GM23338 (cell line): ENCODE data around the gene PP2D1.

ENCODE experiments used
- CREB1 ChIP-seq: fragments of 250-450 bp; sonication (Bioruptor Pico); IDR thresholded peaks from 2 replicates; pipeline ENCODE4 v1.5.0; 2020; ENCODE audit warnings: low read depth, mild to moderate bottlenecking, moderate library complexity
- ETS1 ChIP-seq: IDR thresholded peaks from 2 replicates; pipeline ENCODE4 v1.6.1; 2016; ENCODE audit warnings: antibody characterized with exemption
- EZH2 ChIP-seq: fragments of 200-600 bp; sonication (generic); IDR thresholded peaks from one replicate; pipeline ENCODE4 v1.8.0; 2017; ENCODE audit warnings: antibody characterized with exemption, mild to moderate bottlenecking, low read depth; ENCODE audit not compliant: unreplicated experiment
- EZH2phosphoT487 ChIP-seq: fragments of 200-600 bp; sonication (generic); IDR thresholded peaks from one replicate; pipeline ENCODE4 v1.8.1; 2018; ENCODE audit warnings: antibody characterized with exemption; ENCODE audit not compliant: unreplicated experiment
- NANOG ChIP-seq: IDR thresholded peaks from 2 replicates; pipeline ENCODE4 v1.6.1; 2016; ENCODE audit warnings: antibody characterized with exemption, borderline replicate concordance
- POLR2AphosphoS5 ChIP-seq: IDR thresholded peaks from 2 replicates; pipeline ENCODE4 v1.6.1; 2016; ENCODE audit warnings: antibody characterized with exemption, low read depth
- STAT1 ChIP-seq: IDR thresholded peaks from one replicate; pipeline ENCODE4 v1.6.1; 2016; ENCODE audit warnings: antibody characterized with exemption; ENCODE audit not compliant: unreplicated experiment
- ZNF114 ChIP-seq: fragments of 250-450 bp; sonication (Bioruptor Pico); IDR thresholded peaks from 2 replicates; pipeline ENCODE4 v1.5.0; 2020; ENCODE audit warnings: mild to moderate bottlenecking, moderate library complexity
- TF ChIP-seq, protein P1 (sequence below), 2 experiments: fragments of 200-600 bp in 1 of 2; sonication (generic) in 1 of 2; conservative IDR thresholded peaks; 2 replicates each; pipeline versions ENCODE4 v1.5.1 to v1.6.1; 2016 to 2017; ENCODE audit warnings: antibody characterized with exemption in 2 of 2, low read depth in 2 of 2, mild to moderate bottlenecking in 2 of 2, moderate library complexity in 1 of 2
- TF ChIP-seq, protein P2 (sequence below): IDR thresholded peaks from one replicate; pipeline ENCODE4 v1.6.1; 2018; ENCODE audit warnings: antibody characterized with exemption; ENCODE audit not compliant: unreplicated experiment

DNA sequence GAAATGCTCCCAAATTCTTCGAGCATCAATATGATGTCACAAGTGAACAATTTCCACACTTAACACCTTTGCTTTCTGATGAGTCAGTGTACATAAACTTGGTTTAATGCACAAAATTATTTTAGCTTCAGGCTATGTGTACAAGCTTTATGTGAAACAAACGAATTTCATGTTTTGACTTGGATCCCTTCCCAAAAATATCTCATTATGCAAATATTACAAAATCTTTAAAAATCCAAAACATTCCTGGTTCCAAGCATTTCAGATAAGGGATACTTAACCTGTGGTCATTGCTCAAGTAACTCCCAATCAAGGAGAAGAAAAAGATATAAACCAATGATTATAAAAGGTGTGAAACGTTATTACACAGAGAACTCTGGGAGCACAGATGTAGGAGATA, 40.0 kb downstream of the PP2D1 start:
- TF ChIP-seq, protein P1, sequence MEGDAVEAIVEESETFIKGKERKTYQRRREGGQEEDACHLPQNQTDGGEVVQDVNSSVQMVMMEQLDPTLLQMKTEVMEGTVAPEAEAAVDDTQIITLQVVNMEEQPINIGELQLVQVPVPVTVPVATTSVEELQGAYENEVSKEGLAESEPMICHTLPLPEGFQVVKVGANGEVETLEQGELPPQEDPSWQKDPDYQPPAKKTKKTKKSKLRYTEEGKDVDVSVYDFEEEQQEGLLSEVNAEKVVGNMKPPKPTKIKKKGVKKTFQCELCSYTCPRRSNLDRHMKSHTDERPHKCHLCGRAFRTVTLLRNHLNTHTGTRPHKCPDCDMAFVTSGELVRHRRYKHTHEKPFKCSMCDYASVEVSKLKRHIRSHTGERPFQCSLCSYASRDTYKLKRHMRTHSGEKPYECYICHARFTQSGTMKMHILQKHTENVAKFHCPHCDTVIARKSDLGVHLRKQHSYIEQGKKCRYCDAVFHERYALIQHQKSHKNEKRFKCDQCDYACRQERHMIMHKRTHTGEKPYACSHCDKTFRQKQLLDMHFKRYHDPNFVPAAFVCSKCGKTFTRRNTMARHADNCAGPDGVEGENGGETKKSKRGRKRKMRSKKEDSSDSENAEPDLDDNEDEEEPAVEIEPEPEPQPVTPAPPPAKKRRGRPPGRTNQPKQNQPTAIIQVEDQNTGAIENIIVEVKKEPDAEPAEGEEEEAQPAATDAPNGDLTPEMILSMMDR (conservative IDR thresholded peaks at IDR 0.05; ENCODE audit: low read depth in 2 of 2), result no peak
- TF ChIP-seq, protein P2, sequence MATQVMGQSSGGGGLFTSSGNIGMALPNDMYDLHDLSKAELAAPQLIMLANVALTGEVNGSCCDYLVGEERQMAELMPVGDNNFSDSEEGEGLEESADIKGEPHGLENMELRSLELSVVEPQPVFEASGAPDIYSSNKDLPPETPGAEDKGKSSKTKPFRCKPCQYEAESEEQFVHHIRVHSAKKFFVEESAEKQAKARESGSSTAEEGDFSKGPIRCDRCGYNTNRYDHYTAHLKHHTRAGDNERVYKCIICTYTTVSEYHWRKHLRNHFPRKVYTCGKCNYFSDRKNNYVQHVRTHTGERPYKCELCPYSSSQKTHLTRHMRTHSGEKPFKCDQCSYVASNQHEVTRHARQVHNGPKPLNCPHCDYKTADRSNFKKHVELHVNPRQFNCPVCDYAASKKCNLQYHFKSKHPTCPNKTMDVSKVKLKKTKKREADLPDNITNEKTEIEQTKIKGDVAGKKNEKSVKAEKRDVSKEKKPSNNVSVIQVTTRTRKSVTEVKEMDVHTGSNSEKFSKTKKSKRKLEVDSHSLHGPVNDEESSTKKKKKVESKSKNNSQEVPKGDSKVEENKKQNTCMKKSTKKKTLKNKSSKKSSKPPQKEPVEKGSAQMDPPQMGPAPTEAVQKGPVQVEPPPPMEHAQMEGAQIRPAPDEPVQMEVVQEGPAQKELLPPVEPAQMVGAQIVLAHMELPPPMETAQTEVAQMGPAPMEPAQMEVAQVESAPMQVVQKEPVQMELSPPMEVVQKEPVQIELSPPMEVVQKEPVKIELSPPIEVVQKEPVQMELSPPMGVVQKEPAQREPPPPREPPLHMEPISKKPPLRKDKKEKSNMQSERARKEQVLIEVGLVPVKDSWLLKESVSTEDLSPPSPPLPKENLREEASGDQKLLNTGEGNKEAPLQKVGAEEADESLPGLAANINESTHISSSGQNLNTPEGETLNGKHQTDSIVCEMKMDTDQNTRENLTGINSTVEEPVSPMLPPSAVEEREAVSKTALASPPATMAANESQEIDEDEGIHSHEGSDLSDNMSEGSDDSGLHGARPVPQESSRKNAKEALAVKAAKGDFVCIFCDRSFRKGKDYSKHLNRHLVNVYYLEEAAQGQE, result no peak
- TF ChIP-seq EZH2 (no peak), EZH2phosphoT487 (no peak), POLR2AphosphoS5 (no peak), CREB1 (CRISPR knock-in tag) (no peak), STAT1 (no peak), ZNF114 (no peak), ETS1 (no peak), NANOG (no peak)
